ENCODE results near the gene SKP1.

Gene SKP1

GRCh38 chr5:134116286-134116685 is 60.5 kb downstream of the SKP1 start:
- no peak for TF ChIP-seq SIN3A (IDR thresholded peaks at IDR 0.05; ENCODE audit: borderline replicate concordance, insufficient read depth, low read length)
- TF ChIP-seq FOXP2 (optimal IDR thresholded peaks at IDR 0.05; ENCODE audit: borderline replicate concordance, extremely low read depth, extremely low read length, insufficient read depth), result no peak
- TF ChIP-seq, protein P1, sequence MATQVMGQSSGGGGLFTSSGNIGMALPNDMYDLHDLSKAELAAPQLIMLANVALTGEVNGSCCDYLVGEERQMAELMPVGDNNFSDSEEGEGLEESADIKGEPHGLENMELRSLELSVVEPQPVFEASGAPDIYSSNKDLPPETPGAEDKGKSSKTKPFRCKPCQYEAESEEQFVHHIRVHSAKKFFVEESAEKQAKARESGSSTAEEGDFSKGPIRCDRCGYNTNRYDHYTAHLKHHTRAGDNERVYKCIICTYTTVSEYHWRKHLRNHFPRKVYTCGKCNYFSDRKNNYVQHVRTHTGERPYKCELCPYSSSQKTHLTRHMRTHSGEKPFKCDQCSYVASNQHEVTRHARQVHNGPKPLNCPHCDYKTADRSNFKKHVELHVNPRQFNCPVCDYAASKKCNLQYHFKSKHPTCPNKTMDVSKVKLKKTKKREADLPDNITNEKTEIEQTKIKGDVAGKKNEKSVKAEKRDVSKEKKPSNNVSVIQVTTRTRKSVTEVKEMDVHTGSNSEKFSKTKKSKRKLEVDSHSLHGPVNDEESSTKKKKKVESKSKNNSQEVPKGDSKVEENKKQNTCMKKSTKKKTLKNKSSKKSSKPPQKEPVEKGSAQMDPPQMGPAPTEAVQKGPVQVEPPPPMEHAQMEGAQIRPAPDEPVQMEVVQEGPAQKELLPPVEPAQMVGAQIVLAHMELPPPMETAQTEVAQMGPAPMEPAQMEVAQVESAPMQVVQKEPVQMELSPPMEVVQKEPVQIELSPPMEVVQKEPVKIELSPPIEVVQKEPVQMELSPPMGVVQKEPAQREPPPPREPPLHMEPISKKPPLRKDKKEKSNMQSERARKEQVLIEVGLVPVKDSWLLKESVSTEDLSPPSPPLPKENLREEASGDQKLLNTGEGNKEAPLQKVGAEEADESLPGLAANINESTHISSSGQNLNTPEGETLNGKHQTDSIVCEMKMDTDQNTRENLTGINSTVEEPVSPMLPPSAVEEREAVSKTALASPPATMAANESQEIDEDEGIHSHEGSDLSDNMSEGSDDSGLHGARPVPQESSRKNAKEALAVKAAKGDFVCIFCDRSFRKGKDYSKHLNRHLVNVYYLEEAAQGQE (IDR thresholded peaks at IDR 0.05; ENCODE audit: insufficient read depth in 1 of 2, low read depth in 2 of 2, low read length in 2 of 2), result no peak
- TF ChIP-seq POLR2AphosphoS5 (IDR thresholded peaks at IDR 0.05; ENCODE audit: low read depth, low read length), result no peak
- TF ChIP-seq TAF1 (IDR thresholded peaks at IDR 0.05; ENCODE audit: borderline replicate concordance, insufficient read depth, low read length), result no peak

GRCh38 chr5:134115806-134116175 is 61.0 kb downstream of the SKP1 start:
- TF ChIP-seq POLR2AphosphoS5 (IDR thresholded peaks at IDR 0.05; ENCODE audit: low read depth, low read length) (no peak), FOXP2 (optimal IDR thresholded peaks at IDR 0.05; ENCODE audit: borderline replicate concordance, extremely low read depth, extremely low read length, insufficient read depth) (no peak), SIN3A (IDR thresholded peaks at IDR 0.05; ENCODE audit: borderline replicate concordance, insufficient read depth, low read length) (no peak), TAF1 (IDR thresholded peaks at IDR 0.05; ENCODE audit: borderline replicate concordance, insufficient read depth, low read length) (no peak)
- TF ChIP-seq, protein P1 (IDR thresholded peaks at IDR 0.05; ENCODE audit: insufficient read depth in 1 of 2, low read depth in 2 of 2, low read length in 2 of 2), result no peak

GRCh38 chr5:134114886-134115805 is 61.6 kb downstream of the SKP1 start:
- TF ChIP-seq, protein P1 (IDR thresholded peaks at IDR 0.05; ENCODE audit: insufficient read depth in 1 of 2, low read depth in 2 of 2, low read length in 2 of 2), result no peak
- TF ChIP-seq FOXP2 (optimal IDR thresholded peaks at IDR 0.05; ENCODE audit: borderline replicate concordance, extremely low read depth, extremely low read length, insufficient read depth) (no peak), TAF1 (IDR thresholded peaks at IDR 0.05; ENCODE audit: borderline replicate concordance, insufficient read depth, low read length) (no peak), SIN3A (IDR thresholded peaks at IDR 0.05; ENCODE audit: borderline replicate concordance, insufficient read depth, low read length) (no peak), POLR2AphosphoS5 (IDR thresholded peaks at IDR 0.05; ENCODE audit: low read depth, low read length) (no peak)

- TF ChIP-seq TAF1 (IDR thresholded peaks at IDR 0.05; ENCODE audit: borderline replicate concordance, insufficient read depth, low read length) (no peak), FOXP2 (optimal IDR thresholded peaks at IDR 0.05; ENCODE audit: borderline replicate concordance, extremely low read depth, extremely low read length, insufficient read depth) (peak; percentile 9)
These were observed 62.6 kb downstream of the SKP1 start, which contains the start of gene TCF7 for GRCh38 chr5:134113902-134114875. Gene TCF7, plus strand, starts transcription at chr5:134114681. Its CDS starts 226 bp downstream, at chr5:134114907.

GRCh38 chr5:134113363-134113889 is 63.3 kb downstream of the SKP1 start:
- TF ChIP-seq, protein P1 (IDR thresholded peaks at IDR 0.05; ENCODE audit: insufficient read depth in 1 of 2, low read depth in 2 of 2, low read length in 2 of 2), result no peak
- TF ChIP-seq POLR2AphosphoS5 (IDR thresholded peaks at IDR 0.05; ENCODE audit: low read depth, low read length) (no peak), TAF1 (IDR thresholded peaks at IDR 0.05; ENCODE audit: borderline replicate concordance, insufficient read depth, low read length) (no peak), SIN3A (IDR thresholded peaks at IDR 0.05; ENCODE audit: borderline replicate concordance, insufficient read depth, low read length) (no peak), FOXP2 (optimal IDR thresholded peaks at IDR 0.05; ENCODE audit: borderline replicate concordance, extremely low read depth, extremely low read length, insufficient read depth) (no peak)

Measured in PFSK-1 (cell line).